Left renal cortex interstitium (tissue), 4 donors: Measurements from ENCODE around the gene CFAP97D2. TPM values are rescaled to one million over a fixed set of nuclear protein-coding genes. Genes with fewer than 3 reads are reported as not detected.
A peak's percentile ranks its signal among the peaks of the same experiment; 100 is the strongest.
"Not testable (repeated sequence)": the region's sequence is repeated elsewhere in the genome, so short reads cannot be mapped to it uniquely, and the experiment has no call there.

ENCODE experiments used
- DNase-seq, 4 donors: peaks; one replicate each; pipeline ENCODE4 v3.0.0-alpha.2; 2013; ENCODE audit warnings: low read depth in 4 of 4, low spot score in 2 of 4, missing footprints in 1 of 4
- polyA plus RNA-seq, 4 donors: library from polyadenylated mRNA; unstranded; fragments of 120-200 nt; gene quantifications; one replicate each; pipeline ENCODE4 v1.2.1, GENCODE V29; 2013; ENCODE audit not compliant: insufficient read length in 4 of 4

The CFAP97D2 gene
- polyA plus RNA-seq, 4 donors = 9.4 TPM; not detected in 3

- no peak for DNase-seq
Observed at GRCh38 chr13:114185182-114185971, 6.3 kb downstream of the CFAP97D2 start.

DNA sequence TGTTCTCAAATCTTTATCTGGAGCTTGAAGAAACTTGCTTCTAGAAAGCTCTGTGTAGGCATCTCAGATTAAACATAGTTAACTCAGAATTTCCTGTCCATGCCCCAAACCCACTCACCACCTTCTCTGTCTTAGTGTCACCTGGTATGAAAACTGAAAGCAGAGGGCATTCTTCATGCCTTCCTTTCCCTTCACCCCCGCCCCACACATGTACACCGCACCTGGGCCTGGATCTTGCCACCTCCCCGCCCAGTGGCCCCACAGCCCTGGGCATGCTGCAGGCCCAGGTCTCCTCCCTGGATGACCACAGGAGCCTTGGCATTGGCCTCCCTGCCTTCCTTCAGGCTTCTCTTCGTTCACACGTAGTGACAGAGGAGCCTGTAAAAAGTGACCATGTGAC lies 15.8 kb downstream of the CFAP97D2 start:
- DNase-seq = no peak

DNA sequence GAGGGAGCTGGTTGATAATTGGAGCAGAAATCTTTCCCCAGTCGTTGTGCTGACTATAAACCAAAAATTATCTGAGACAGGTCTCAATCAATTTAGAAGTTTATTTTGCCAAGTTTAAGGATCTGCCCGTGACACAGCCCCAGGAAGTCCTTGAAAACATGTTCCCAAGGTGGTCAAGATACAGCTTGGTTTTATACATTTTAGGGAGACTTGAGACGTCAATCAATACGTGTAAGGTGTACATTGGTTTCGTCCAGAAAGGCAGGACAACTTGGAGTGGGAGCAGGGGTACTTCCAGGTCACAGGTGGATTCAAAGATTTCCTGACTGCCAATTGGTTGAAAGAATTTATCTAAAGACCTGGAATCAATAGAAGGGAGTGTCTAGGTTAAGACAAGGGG lies 17.6 kb downstream of the CFAP97D2 start:
- DNase-seq = no peak

DNA sequence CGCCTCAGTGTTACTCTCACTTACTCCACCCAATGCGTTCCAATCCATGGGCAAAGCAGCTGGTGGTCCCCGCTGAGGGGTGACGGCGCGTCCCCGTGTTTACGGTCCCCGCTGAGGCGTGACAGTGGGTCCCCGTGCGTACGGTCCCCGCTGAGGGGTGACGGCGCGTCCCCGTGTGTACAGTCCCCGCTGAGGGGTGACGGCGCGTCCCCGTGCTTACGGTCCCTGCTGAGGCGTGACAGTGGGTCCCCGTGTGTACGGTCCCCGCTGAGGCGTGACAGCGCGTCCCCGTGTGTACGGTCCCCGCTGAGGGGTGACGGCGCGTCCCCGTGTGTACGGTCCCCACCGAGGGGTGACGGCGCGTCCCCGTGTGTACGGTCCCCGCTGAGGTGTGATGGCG lies 19.5 kb downstream of the CFAP97D2 start:
- no peak for DNase-seq

- DNase-seq = not testable (repeated sequence)
Observed at GRCh38 chr13:114199526-114199925, 20.5 kb downstream of the CFAP97D2 start.

- DNase-seq = no peak
Observed at GRCh38 chr13:114199954-114200353, 20.9 kb downstream of the CFAP97D2 start.

DNA sequence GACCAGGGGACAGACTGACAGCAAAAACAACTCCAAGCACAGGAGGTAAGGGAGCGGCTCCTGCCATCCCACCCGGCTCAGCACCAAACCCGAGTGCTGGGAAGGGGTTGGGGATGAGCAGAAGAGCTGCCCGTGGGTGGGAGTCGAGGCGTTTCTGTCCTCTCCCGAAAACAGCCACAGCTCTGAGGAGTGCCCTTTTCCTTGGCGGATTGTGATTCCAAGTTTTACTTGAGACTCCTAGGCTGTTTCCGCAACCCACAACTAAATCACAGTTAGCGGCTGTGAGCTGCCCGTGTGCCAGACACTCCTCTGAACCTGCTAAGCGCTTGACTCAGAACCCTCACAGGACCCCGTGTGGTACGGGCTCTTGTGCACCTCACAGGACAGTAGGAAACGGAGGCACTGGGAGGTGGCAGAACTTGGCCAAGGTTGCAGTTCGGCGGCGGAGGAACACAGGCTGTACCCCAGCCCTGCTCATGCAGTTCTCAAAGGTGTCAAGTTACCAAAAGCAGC lies 21.4 kb downstream of the CFAP97D2 start:
- no peak for DNase-seq

- no peak for DNase-seq
Observed at GRCh38 chr13:114202581-114202980, 23.5 kb downstream of the CFAP97D2 start.

- no peak for DNase-seq
Observed at GRCh38 chr13:114203536-114203935, 24.5 kb downstream of the CFAP97D2 start.

DNA sequence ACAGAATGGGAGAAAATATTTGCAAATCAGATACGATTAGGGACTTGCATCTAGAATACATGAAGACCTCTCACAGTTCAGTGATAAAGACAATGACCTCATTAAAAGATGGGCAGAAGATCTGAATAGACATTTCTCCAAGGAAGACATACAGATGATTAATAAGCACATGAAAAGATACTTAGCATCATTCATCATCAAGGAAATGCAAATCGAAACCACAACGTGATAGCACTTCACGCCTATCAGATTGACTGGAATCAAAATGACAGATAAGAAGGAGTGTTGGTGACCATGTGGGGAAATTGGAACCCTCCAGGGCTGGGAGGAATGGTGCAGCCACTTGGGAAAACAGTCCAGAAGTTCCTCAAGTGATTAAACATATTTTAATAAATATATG lies 25.8 kb downstream of the CFAP97D2 start:
- no peak for DNase-seq

- no peak for DNase-seq
Observed at GRCh38 chr13:114208134-114208533, 29.1 kb downstream of the CFAP97D2 start.

DNA sequence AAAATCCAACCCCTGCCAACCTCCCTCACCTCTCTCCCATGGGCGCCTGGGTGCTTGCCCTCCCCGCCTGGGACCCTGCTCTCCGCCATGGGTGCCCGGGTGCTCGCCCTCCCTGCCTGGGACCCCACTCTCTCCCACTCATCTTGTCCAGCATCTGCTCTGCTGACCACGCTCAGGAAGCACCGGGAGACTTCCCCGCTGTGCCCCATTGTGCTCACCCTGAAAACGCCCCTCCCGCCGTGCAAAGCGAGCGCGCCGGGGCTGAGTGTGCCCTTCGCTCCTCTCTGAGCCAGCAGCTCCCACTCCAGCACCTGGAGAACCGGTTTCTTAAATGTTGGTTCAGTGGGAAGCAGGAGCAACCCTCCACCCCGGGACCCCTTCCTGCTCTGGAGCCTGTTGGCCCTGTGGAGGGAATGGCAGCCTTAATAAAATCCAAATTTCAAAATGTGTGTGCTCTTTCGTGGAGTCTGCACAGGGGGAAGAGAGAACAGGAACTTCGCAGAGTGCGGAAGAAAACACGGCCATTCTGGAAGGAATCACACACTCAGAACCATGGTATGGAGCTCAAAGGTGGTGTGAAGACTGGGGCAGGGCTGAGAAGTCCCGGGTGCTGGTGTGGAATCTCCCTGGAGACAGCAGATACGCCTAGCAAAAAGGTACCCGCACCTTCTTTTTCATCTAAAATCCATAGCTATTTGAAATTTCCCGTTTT lies 32.5 kb downstream of the CFAP97D2 start:
- no peak for DNase-seq

DNA sequence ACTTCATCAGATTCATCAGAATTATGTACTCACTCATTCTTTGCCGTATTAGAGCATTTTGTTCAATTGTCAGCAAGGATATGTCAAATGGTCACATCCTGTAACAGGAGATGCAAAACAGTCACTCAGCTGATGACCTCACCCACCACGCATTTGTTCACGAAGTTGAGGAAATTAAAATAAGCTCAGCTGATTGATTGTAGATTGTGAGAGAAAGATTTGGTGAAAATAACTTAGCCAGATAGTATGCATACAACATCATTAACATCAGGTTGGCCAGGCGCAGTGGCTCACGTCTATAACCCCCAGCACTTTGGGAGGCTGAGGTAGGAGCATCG lies 33.1 kb downstream of the CFAP97D2 start:
- no peak for DNase-seq

DNA sequence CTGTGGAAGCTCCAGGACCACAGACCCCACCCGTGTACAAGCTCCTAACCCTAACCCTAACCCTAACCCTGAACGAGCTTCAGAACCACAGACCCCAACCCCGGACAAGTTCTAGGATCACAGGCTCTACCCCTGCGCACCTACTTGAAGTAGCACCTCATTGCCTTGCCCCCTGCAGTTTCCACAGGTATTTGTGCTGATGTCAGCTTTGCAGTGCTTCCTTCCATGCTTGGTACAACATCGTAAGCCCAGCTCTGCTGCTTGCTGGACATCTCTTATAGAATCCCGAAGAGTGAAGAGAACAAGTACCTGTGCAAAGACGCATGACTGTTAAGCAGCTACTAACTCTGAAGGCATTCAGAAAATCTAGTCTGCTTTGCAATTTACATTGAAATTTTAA lies 34.9 kb downstream of the CFAP97D2 start:
- no peak for DNase-seq

GRCh38 chr13:114219392-114219791 lies 40.3 kb downstream of the CFAP97D2 start:
- no peak for DNase-seq

DNA sequence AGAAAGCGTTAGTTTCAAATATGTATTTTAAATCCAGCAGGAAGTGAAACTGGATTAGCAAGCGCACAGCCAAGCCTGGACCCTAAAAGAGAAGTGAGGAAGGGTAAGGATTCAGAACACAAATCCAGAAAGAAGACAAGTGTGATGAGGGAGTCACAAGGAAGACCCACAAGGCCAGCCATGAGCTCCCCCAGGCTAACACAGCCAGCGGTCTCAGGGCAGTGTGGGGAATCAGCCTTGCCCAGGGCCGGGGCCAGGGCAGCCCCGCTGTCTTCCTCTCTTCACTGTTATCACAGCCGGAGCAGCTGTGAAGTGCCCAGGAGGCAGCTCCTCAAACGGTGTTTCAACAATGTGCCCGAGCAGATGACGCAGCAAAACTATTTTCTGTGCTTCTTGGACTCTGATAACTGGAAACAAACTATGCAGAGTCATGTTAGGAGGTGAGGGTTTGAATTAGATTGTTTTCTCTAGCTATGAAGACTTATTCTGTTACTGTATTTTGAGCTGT lies 43.5 kb downstream of the CFAP97D2 start:
- DNase-seq = no peak

DNA sequence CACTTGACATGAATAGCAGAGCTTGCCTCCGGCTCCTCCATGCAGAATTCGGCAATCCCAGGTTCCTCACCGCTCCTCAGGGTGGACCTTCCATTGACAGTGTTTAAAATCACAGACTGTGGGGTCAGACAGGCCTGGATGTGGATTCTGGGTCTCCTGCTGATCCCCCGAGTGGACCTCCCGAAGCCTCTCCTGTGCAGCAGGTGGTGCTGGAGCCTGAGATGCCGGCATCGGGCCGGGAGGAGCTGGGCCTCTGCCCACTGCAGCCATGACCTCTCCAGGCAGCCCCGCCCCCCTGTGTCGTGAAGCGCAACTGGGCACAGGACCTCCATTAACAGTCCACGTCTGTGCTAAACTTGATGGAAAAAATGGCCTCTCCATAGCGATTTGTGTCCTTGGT lies 45.1 kb downstream of the CFAP97D2 start:
- DNase-seq = no peak

DNA sequence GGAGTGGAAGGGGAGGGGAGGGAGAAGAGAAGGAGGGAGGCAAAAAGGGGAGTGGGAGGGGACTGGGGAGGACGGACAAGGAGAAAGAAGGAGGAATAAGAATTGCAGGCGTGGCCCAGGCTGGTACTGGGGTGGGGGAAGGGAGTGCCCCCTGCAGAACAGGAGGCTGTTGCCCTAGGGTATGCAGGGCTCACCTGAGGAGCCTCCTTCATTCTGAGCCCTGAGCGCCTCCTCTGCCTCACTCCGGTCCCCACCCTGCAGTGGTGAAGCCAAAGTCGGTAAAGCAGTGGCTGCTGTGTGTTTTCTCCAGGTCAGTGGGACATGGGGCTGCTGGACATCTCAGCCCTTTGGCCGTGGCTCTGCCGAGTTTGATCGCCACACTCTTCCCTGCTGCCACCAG lies 46.6 kb downstream of the CFAP97D2 start:
- DNase-seq = no peak

DNA sequence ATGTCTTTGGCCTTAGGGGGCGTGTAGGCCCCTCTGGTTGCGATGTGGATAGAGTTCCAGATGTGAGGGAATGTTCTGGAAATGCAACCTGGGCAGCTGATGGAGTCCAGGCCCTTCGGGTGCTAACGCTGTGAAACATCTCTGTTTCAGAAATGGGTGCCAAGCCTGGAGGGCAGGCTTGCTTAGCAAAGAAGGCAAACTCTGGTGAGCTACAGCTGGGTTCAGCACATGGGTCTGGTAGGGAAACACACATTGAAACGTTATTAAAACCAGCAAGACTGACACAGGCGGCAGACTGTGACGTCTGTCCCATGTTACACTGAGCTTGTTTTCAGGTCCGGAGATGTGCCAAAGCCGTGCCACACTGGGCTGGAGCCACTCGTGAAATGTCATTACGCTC lies 47.0 kb downstream of the CFAP97D2 start:
- DNase-seq = no peak

DNA sequence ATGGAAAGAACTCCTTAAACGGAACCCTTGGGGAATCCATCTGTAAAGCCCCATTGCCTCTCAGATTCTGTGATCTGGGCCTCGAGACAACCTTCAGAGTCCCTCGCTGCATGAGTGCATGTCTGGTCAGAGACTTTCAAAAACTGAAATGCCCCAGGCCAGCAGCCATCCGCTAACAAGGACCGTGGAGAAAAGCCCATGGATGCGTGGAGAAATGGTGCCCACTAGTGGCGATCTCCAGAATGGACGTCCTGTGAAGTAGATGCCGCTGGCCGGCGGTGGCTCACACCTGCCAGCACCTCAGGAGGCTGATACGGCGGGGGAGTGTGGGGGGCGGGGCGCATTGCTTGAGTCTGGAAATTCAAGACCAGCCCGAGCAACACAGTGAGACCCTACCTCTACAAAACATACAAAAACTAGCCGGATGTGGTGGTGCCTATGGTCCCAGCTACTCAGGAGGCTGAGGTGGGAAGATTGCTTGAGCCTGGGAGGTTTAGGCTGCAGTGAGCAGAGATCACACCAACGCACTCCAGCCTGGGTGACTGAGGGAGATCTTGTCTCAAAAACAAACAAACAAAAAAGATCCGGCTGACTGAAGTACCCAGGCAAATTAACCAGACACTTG lies 47.8 kb downstream of the CFAP97D2 start:
- peak; percentile 71 to 83 (median 80) for DNase-seq

- no peak for DNase-seq
Observed at GRCh38 chr13:114227528-114227927, 48.5 kb downstream of the CFAP97D2 start.
